ENCODE data around the gene SORCS2. TPM values are rescaled to one million over a fixed set of nuclear protein-coding genes. Genes with fewer than 3 reads are reported as not detected.

The SORCS2 gene
- total and polyA plus RNA-seq, 2 of the 8 experiments (the other 6 are each of a cell fraction or from before 2014, with no cell fraction given), result 0.36 to 1.8 TPM

GRCh38 chr4:7412554-7412912, 220.2 kb downstream of the SORCS2 start:
- Histone ChIP-seq H3K9ac (replicated peaks in 1 of 4; ENCODE audit: extremely low read depth in 1 of 4, low read depth in 3 of 4, low read length in 3 of 4) (no peak overlapping the region), H3K4me2 (ENCODE audit: insufficient read depth in 1 of 2, low read depth in 2 of 2, low read length in 2 of 2) (no peak overlapping the region), H4K8ac (ENCODE audit: extremely low read depth, insufficient read depth, low read length) (no peak overlapping the region), H3K14ac (ENCODE audit: insufficient read length) (no peak overlapping the region), H2AFZ (ENCODE audit: low read length) (no peak overlapping the region), H3K4me3 (ENCODE audit: extremely low read depth in 1 of 4, insufficient read depth in 2 of 4, low read depth in 3 of 4, low read length in 4 of 4) (no peak overlapping the region), H2BK5ac (ENCODE audit: low read depth, low read length) (no peak overlapping the region), H3K4ac (replicated peaks; ENCODE audit: insufficient read length, low read depth, low read length) (no peak overlapping the region), H3K79me2 (ENCODE audit: control insufficient read depth in 1 of 2, insufficient read depth in 2 of 2, low read length in 2 of 2) (no peaks in the 10 kb centered on the region), H3K4me1 (replicated peaks in 1 of 4; ENCODE audit: control insufficient read depth in 3 of 4, insufficient read depth in 4 of 4, low read length in 3 of 4) (peaks cover 2 to 15% (median 12%) of the 10 kb centered on the region in 4 experiments; a peak in 4 of 7 replicates), H3K23ac (ENCODE audit: insufficient read length) (no peak overlapping the region), H4K5ac (ENCODE audit: insufficient read length, low read depth, low read length) (no peak overlapping the region), H4K91ac (replicated peaks; ENCODE audit: insufficient read length, low read length) (no peak overlapping the region), H2AK5ac (ENCODE audit: low read depth, low read length) (no peak overlapping the region), H3K79me1 (ENCODE audit: low read depth, low read length) (no peaks in the 10 kb centered on the region), H3K23me2 (ENCODE audit: low read depth, low read length) (peaks cover 7% of the 10 kb centered on the region), H3K36me3 (ENCODE audit: control insufficient read depth in 2 of 4, insufficient read depth in 4 of 4, low read length in 3 of 4) (no peaks in the 10 kb centered on the region; a peak in 1 of 8 replicates), H2BK15ac (ENCODE audit: low read length) (no peak overlapping the region), H2BK12ac (ENCODE audit: low read depth, low read length) (no peak overlapping the region), H2BK120ac (replicated peaks; ENCODE audit: low read depth, low read length) (no peak overlapping the region), H3K27me3 (replicated peaks in 1 of 4; ENCODE audit: control insufficient read depth in 3 of 4, extremely low read depth in 1 of 4, insufficient read depth in 3 of 4, low read length in 3 of 4) (peaks cover 37 to 67% (median 57%) of the 10 kb centered on the region in 4 experiments), H3K27ac (ENCODE audit: low read depth, low read length) (no peak overlapping the region), H3K56ac (replicated peaks; ENCODE audit: insufficient read length, low read depth, low read length) (no peak overlapping the region), H3K18ac (ENCODE audit: extremely low read depth, low read length) (no peak overlapping the region), H3K9me3 (ENCODE audit: insufficient read depth in 2 of 2, low read depth in 1 of 2, low read length in 1 of 2) (0 out of 4 replicates have a peak, but pooled peaks cover 0 to 2% of the 10 kb centered on the region in 2 experiments), H4K20me1 (replicated peaks in 1 of 2; ENCODE audit: control insufficient read depth in 1 of 2, insufficient read depth in 2 of 2, low read length in 2 of 2) (peaks cover 8 to 13% of the 10 kb centered on the region in 2 experiments), H2BK20ac (ENCODE audit: low read length) (no peak overlapping the region)
- FAIRE-seq (no peak), DNase-seq (ENCODE audit: low read depth in 1 of 2, low spot score in 2 of 2) (peak in 1 of 2 experiments; percentile 16)
- WGBS, 2 experiments (ENCODE audit: extremely low coverage in 1 of 2, insufficient coverage in 1 of 2, insufficient read length in 1 of 2, insufficient replicate concordance in 2 of 2, low coverage in 1 of 2, low lambda C conversion rate in 2 of 2, missing lambda C conversion rate in 1 of 2), result 64% methylated on average over 3 of the region's 4 CpGs; no CpG with 5 or more reads in 1 of the 2 experiments
- ChIA-PET POLR2A (ENCODE audit: partially characterized antibody) (no interaction called here), CTCF (ENCODE audit: partially characterized antibody) (interaction anchor here (0.6 to 2.0 kb wide), 3 partner anchors 19 to 223 kb away, joined by 3 to 7 read pairs (median 3); no protein-coding TSS in a partner anchor)
- no peak for TF ChIP-seq JUN (IDR thresholded peaks at IDR 0.05; ENCODE audit: low read depth, low read length)
- no peak for TF ChIP-seq CBX5 (IDR thresholded peaks at IDR 0.05; ENCODE audit: low read depth, low read length)
- TF ChIP-seq EZH2 (IDR thresholded peaks at IDR 0.05; ENCODE audit: low read depth, low read length, severe bottlenecking), result no peak
- TF ChIP-seq KDM1A (IDR thresholded peaks at IDR 0.05; ENCODE audit: borderline replicate concordance, low read length), result no peak
- no peak for TF ChIP-seq KDM4A (IDR thresholded peaks at IDR 0.05; ENCODE audit: low read depth, low read length, severe bottlenecking)
- no peak for TF ChIP-seq TCF12 (IDR thresholded peaks at IDR 0.05; ENCODE audit: low read depth, low read length)
- no peak for TF ChIP-seq ZNF274 (IDR thresholded peaks at IDR 0.05; ENCODE audit: borderline replicate concordance, extremely low read depth, low read length)
- TF ChIP-seq NRF1 (IDR thresholded peaks at IDR 0.05; ENCODE audit: low read depth, low read length), result no peak
- no peak for TF ChIP-seq HDAC2 (IDR thresholded peaks at IDR 0.05; ENCODE audit: borderline replicate concordance in 1 of 2, low read depth in 2 of 2, low read length in 2 of 2)
